GM23338 (cell line): ENCODE results near the gene HNRNPF.

ENCODE experiments used
- CREB1 ChIP-seq: fragments of 250-450 bp; sonication (Bioruptor Pico); IDR thresholded peaks from 2 replicates; pipeline ENCODE4 v1.5.0; 2020; ENCODE audit warnings: low read depth, mild to moderate bottlenecking, moderate library complexity
- EZH2 ChIP-seq: fragments of 200-600 bp; sonication (generic); IDR thresholded peaks from one replicate; pipeline ENCODE4 v1.8.0; 2017; ENCODE audit warnings: antibody characterized with exemption, mild to moderate bottlenecking, low read depth; ENCODE audit not compliant: unreplicated experiment
- EZH2phosphoT487 ChIP-seq: fragments of 200-600 bp; sonication (generic); IDR thresholded peaks from one replicate; pipeline ENCODE4 v1.8.1; 2018; ENCODE audit warnings: antibody characterized with exemption; ENCODE audit not compliant: unreplicated experiment
- JUNB ChIP-seq: IDR thresholded peaks from one replicate; pipeline ENCODE4 v1.6.1; 2016; ENCODE audit warnings: antibody characterized with exemption; ENCODE audit not compliant: unreplicated experiment
- POLR2AphosphoS5 ChIP-seq: IDR thresholded peaks from 2 replicates; pipeline ENCODE4 v1.6.1; 2016; ENCODE audit warnings: antibody characterized with exemption, low read depth
- ZNF114 ChIP-seq: fragments of 250-450 bp; sonication (Bioruptor Pico); IDR thresholded peaks from 2 replicates; pipeline ENCODE4 v1.5.0; 2020; ENCODE audit warnings: mild to moderate bottlenecking, moderate library complexity
- TF ChIP-seq, protein P1 (sequence below), 2 experiments: fragments of 200-600 bp in 1 of 2; sonication (generic) in 1 of 2; conservative IDR thresholded peaks; 2 replicates each; pipeline versions ENCODE4 v1.5.1 to v1.6.1; 2016 to 2017; ENCODE audit warnings: antibody characterized with exemption in 2 of 2, low read depth in 2 of 2, mild to moderate bottlenecking in 2 of 2, moderate library complexity in 1 of 2
- TF ChIP-seq, protein P2 (sequence below): IDR thresholded peaks from one replicate; pipeline ENCODE4 v1.6.1; 2018; ENCODE audit warnings: antibody characterized with exemption; ENCODE audit not compliant: unreplicated experiment

DNA sequence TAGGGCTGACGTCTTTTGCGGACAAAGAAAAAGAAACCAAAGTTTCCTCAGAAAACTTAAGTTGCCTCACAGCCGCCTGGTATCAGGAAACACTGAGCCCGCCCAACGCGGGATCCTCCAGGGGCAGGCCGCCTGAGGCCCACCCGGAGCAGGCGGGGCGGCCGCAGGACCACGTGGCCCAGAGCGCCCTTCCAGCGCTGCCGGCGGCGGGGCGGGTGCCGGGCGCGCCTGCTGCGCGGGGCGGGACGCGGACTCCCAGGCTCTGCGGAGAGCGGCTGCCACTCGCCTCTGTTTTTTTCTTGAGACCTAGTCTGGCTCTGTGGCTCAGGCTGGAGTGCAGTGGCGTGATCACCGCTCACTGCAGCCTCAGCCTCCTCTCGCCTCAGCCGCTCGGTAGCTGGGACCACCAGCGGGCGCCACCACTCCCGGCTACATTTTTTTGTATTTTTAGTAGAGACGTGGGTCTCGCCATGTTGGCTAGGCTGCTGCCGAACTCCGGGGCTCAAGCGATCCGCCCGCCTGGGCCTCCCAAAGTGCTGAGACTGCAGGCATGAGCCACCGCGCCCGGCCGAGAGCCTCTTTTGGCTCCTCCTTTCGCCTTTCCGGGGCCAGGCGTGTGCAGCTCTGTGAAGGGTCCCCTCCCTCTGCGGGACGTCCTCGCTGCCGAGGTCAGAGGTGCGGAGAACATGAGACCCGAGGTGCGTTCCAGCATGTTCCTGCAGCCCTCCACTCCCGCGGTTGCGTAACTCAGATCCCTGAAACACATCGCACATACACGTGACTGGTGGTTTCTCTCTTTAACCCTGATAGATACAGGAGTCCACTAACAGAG is 11.6 kb upstream of the HNRNPF start:
- TF ChIP-seq, protein P1, sequence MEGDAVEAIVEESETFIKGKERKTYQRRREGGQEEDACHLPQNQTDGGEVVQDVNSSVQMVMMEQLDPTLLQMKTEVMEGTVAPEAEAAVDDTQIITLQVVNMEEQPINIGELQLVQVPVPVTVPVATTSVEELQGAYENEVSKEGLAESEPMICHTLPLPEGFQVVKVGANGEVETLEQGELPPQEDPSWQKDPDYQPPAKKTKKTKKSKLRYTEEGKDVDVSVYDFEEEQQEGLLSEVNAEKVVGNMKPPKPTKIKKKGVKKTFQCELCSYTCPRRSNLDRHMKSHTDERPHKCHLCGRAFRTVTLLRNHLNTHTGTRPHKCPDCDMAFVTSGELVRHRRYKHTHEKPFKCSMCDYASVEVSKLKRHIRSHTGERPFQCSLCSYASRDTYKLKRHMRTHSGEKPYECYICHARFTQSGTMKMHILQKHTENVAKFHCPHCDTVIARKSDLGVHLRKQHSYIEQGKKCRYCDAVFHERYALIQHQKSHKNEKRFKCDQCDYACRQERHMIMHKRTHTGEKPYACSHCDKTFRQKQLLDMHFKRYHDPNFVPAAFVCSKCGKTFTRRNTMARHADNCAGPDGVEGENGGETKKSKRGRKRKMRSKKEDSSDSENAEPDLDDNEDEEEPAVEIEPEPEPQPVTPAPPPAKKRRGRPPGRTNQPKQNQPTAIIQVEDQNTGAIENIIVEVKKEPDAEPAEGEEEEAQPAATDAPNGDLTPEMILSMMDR (conservative IDR thresholded peaks at IDR 0.05; ENCODE audit: low read depth in 2 of 2): peak in 1 of 2 experiments; percentile 26; a peak in 3 of 4 replicates
- TF ChIP-seq POLR2AphosphoS5: peak; percentile 52; the same call in 1 of the 2 replicates
- TF ChIP-seq CREB1 (CRISPR knock-in tag): 0 out of 2 replicates have a peak, but pooled peaks have one; percentile 26
- TF ChIP-seq EZH2: no peak
- TF ChIP-seq, protein P2, sequence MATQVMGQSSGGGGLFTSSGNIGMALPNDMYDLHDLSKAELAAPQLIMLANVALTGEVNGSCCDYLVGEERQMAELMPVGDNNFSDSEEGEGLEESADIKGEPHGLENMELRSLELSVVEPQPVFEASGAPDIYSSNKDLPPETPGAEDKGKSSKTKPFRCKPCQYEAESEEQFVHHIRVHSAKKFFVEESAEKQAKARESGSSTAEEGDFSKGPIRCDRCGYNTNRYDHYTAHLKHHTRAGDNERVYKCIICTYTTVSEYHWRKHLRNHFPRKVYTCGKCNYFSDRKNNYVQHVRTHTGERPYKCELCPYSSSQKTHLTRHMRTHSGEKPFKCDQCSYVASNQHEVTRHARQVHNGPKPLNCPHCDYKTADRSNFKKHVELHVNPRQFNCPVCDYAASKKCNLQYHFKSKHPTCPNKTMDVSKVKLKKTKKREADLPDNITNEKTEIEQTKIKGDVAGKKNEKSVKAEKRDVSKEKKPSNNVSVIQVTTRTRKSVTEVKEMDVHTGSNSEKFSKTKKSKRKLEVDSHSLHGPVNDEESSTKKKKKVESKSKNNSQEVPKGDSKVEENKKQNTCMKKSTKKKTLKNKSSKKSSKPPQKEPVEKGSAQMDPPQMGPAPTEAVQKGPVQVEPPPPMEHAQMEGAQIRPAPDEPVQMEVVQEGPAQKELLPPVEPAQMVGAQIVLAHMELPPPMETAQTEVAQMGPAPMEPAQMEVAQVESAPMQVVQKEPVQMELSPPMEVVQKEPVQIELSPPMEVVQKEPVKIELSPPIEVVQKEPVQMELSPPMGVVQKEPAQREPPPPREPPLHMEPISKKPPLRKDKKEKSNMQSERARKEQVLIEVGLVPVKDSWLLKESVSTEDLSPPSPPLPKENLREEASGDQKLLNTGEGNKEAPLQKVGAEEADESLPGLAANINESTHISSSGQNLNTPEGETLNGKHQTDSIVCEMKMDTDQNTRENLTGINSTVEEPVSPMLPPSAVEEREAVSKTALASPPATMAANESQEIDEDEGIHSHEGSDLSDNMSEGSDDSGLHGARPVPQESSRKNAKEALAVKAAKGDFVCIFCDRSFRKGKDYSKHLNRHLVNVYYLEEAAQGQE: no peak
- no peak for TF ChIP-seq EZH2phosphoT487
- TF ChIP-seq JUNB: no peak
- no peak for TF ChIP-seq ZNF114 (CRISPR knock-in tag)
